Lung (tissue), 12 donors: ENCODE results near the gene C5orf58. TPM values are rescaled to one million over a fixed set of nuclear protein-coding genes. Genes with fewer than 3 reads are reported as not detected.

Experiments used
- ATAC-seq: fragments of 200-7000 bp; cut with Tn5 transposase; one replicate; pipeline ENCODE4 v1.9.1; 2020; ENCODE audit warnings: moderate number of reproducible peaks; ENCODE audit not compliant: insufficient read depth, low FRiP score
- DNase-seq, 3 donors: peaks; one replicate each; pipeline ENCODE4 v3.0.0-alpha.2; 2013 to 2017
- H3K27ac ChIP-seq, 2 donors: one replicate each; pipeline ENCODE4 v1.5.1; 2013; ENCODE audit warnings: mild to moderate bottlenecking in 2 of 2, moderate library complexity in 2 of 2, control low read depth in 1 of 2, inconsistent platforms in 1 of 2, low read depth in 1 of 2, low read length in 1 of 2
- H3K27me3 ChIP-seq, 3 donors: one replicate each; pipeline ENCODE4 v1.5.1; 2013; ENCODE audit warnings: low read length in 2 of 3; ENCODE audit not compliant: control insufficient read depth in 3 of 3, insufficient read depth in 3 of 3
- H3K36me3 ChIP-seq, 4 donors: one replicate each; pipeline ENCODE4 v1.5.1; 2013; ENCODE audit warnings: low read length in 4 of 4, mild to moderate bottlenecking in 1 of 4, moderate library complexity in 1 of 4; ENCODE audit not compliant: control insufficient read depth in 4 of 4, insufficient read depth in 4 of 4
- H3K4me1 ChIP-seq, 5 donors: one replicate each; pipeline ENCODE4 v1.5.1; 2013; ENCODE audit warnings: low read length in 5 of 5, mild to moderate bottlenecking in 2 of 5, moderate library complexity in 1 of 5; ENCODE audit not compliant: control insufficient read depth in 5 of 5, insufficient read depth in 5 of 5
- H3K4me3 ChIP-seq: one replicate; pipeline ENCODE4 v1.5.1; 2013; ENCODE audit warnings: mild to moderate bottlenecking, control low read depth, moderate library complexity
- H3K9ac ChIP-seq, 2 donors: one replicate each; pipeline ENCODE4 v1.5.1; 2013; ENCODE audit warnings: low read length in 2 of 2, control low read depth in 1 of 2; ENCODE audit not compliant: insufficient read depth in 1 of 2
- H3K9me3 ChIP-seq, 4 donors: one replicate each; pipeline ENCODE4 v1.5.1; 2013; ENCODE audit warnings: low read length in 3 of 4, mild to moderate bottlenecking in 1 of 4, moderate library complexity in 1 of 4; ENCODE audit not compliant: control insufficient read depth in 4 of 4, insufficient read depth in 3 of 4
- CTCF ChIP-seq: IDR thresholded peaks from 2 replicates; pipeline ENCODE4 v1.5.1; 2012; ENCODE audit warnings: mild to moderate bottlenecking; ENCODE audit errors: control extremely low read depth, extremely low read depth
- WGBS, 2 donors: extraction: QIAGEN DNeasy Blood & Tissue Kit; methylation state at CpG; one replicate each; pipeline ENCODE4 v1.1.7; 2013; 5-methylcytosine and 5-hydroxymethylcytosine counted together
- polyA plus RNA-seq, 2 donors: library from polyadenylated mRNA; stranded (reverse); fragments of 200-250 nt; gene quantifications; one replicate each; pipeline ENCODE4 v1.2.1, GENCODE V29; 2013
- total RNA-seq, 2 donors: library from RNA; depleted of rRNA in 1 of 2; stranded (reverse); fragments of >200 nt in 1 of 2; gene quantifications; one replicate each; pipeline ENCODE4 v1.2.1, GENCODE V29; 2014 to 2021
- donor health status: control.
- donor health status: control.
- donor health status: Bipolar disorder and iron deficiency.
- donor health status: healthy.
- donor health status: DM: yes; HTN: yes; CAD: no.

C5orf58 gene
- total and polyA plus RNA-seq, 4 donors = 0.05 TPM; not detected in 3

DNA sequence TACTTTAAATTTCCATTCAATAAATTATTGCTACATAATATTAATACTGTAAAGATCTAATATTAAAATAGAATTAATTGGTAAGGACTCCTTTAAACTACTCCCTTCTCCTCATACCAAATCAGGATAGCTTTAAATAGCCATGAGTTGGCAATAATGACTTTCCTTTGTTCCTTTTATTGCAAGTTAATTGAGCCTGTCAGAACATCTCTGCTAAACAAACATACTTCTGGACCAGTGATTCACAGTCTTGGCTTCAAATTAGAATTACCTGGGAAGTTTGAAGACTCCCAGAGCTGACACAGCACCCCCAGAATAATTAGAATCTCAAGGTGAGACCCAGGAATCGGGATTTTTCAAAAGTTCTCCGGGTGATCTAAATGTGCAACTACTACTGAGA is 18.7 kb downstream of the C5orf58 start:
- WGBS, 2 donors = 93 to 98% methylated on average over 2 of the region's 2 CpGs
- no peaks in the 10 kb centered on the region for H3K9me3 ChIP-seq
- peaks cover 0 to 14% (median 7%) of the 10 kb centered on the region in 3 donors for H3K27me3 ChIP-seq
- no peak overlapping the region for H3K27ac ChIP-seq
- H3K9ac ChIP-seq = no peak overlapping the region
- H3K36me3 ChIP-seq = peaks cover 0 to 27% (median 0%) of the 10 kb centered on the region in 4 donors
- no peak for TF ChIP-seq CTCF
- peaks cover 0 to 34% (median 0%) of the 10 kb centered on the region in 5 donors for H3K4me1 ChIP-seq
- DNase-seq (no peak), ATAC-seq (no peak)
- H3K4me3 ChIP-seq = no peak overlapping the region

- TF ChIP-seq CTCF = no peak
- DNase-seq (no peak), ATAC-seq (no peak)
- peaks cover 0 to 34% (median 0%) of the 10 kb centered on the region in 5 donors for H3K4me1 ChIP-seq
- 86 to 93% methylated on average over 3 of the region's 3 CpGs for WGBS, 2 donors
- H3K9me3 ChIP-seq = no peaks in the 10 kb centered on the region
- H3K9ac ChIP-seq = no peak overlapping the region
- peaks cover 0 to 14% (median 7%) of the 10 kb centered on the region in 3 donors for H3K27me3 ChIP-seq
- peaks cover 0 to 30% (median 0%) of the 10 kb centered on the region in 4 donors for H3K36me3 ChIP-seq
- H3K27ac ChIP-seq = no peak overlapping the region
- H3K4me3 ChIP-seq = no peak overlapping the region
Observed at GRCh38 chr5:170252109-170252508, 19.3 kb downstream of the C5orf58 start.

DNA sequence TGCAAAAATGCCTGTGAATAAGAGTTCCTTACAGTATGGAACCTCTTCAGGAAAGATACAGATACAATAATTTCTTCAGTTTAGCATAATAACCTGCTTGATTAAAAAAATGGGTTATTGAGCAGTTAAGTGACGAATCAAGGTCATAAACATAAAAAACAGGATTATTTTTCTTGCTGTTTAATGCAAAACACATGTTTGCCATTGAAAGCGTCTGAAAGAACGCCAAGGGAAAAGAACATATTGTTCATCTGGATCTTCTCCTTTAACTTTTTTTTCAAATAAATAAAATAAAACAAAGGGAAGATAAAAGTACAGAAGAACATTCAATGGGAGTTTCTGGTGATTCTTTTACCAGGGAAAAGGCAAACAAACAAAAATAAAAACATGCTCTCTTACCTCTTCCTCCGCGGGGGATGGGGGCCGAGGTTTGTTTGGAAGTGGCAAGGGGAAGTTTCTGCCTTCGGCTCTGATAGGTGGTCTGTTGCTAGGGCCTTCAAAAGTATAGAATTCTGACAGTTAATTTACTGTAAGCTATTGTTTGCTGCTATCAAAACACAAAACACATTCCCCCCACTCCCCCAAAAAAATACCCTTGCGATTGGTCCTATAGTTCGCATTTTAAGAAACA is 20.1 kb downstream of the C5orf58 start:
- Histone ChIP-seq H3K36me3 (peaks cover 0 to 34% (median 0%) of the 10 kb centered on the region in 4 donors), H3K27ac (no peak overlapping the region), H3K27me3 (peaks cover 0 to 14% (median 7%) of the 10 kb centered on the region in 3 donors), H3K9me3 (no peaks in the 10 kb centered on the region), H3K4me3 (no peak overlapping the region), H3K9ac (no peak overlapping the region), H3K4me1 (peaks cover 0 to 30% (median 0%) of the 10 kb centered on the region in 5 donors)
- TF ChIP-seq CTCF = no peak
- ATAC-seq (no peak), DNase-seq (no peak)
- WGBS, 2 donors = 77 to 89% methylated on average over 9 of the region's 9 CpGs

- Histone ChIP-seq H3K9me3 (no peaks in the 10 kb centered on the region), H3K9ac (no peak overlapping the region), H3K4me3 (no peak overlapping the region), H3K27ac (no peak overlapping the region), H3K36me3 (peaks cover 0 to 35% (median 0%) of the 10 kb centered on the region in 4 donors), H3K27me3 (peaks cover 0 to 14% (median 7%) of the 10 kb centered on the region in 3 donors), H3K4me1 (peaks cover 0 to 22% (median 0%) of the 10 kb centered on the region in 5 donors)
- DNase-seq (no peak), ATAC-seq (no peak)
- TF ChIP-seq CTCF = no peak
- WGBS, 2 donors = 76 to 88% methylated on average over 8 of the region's 8 CpGs
Observed at GRCh38 chr5:170254056-170254455, 21.3 kb downstream of the C5orf58 start.
